GM21825 (cell line): ENCODE measurements around the gene TLE1.

Experiments
- ATAC-seq: cut with Tn5 transposase; IDR thresholded peaks from one replicate; pipeline ENCODE4 v1.9.1; 2021; ENCODE audit warnings: mild to moderate bottlenecking, moderate library complexity; ENCODE audit not compliant: unreplicated experiment

TLE1 gene

GRCh38 chr9:81557452-81558090 lies 131.8 kb downstream of the TLE1 start:
- no peak for ATAC-seq

- no peak for ATAC-seq
These were observed 132.4 kb downstream of the TLE1 start for GRCh38 chr9:81556923-81557322.

GRCh38 chr9:81552581-81552991 lies 136.8 kb downstream of the TLE1 start:
- ATAC-seq: no peak

GRCh38 chr9:81550207-81550583 lies 139.2 kb downstream of the TLE1 start:
- no peak for ATAC-seq

GRCh38 chr9:81549500-81550206 lies 139.7 kb downstream of the TLE1 start:
- ATAC-seq: no peak

GRCh38 chr9:81548911-81549310 lies 140.4 kb downstream of the TLE1 start:
- ATAC-seq: no peak

GRCh38 chr9:81546489-81546888 lies 142.9 kb downstream of the TLE1 start:
- ATAC-seq: no peak

GRCh38 chr9:81543695-81544094 lies 145.7 kb downstream of the TLE1 start:
- ATAC-seq: no peak

- no peak for ATAC-seq
These were observed 147.0 kb downstream of the TLE1 start for GRCh38 chr9:81542118-81542889.

- no peak for ATAC-seq
These were observed 149.1 kb downstream of the TLE1 start for GRCh38 chr9:81540142-81540710.

GRCh38 chr9:81539317-81539716 lies 150.0 kb downstream of the TLE1 start:
- ATAC-seq: no peak

- ATAC-seq: no peak
These were observed 150.5 kb downstream of the TLE1 start for GRCh38 chr9:81538890-81539289.

- ATAC-seq: no peak
These were observed 151.4 kb downstream of the TLE1 start for GRCh38 chr9:81537964-81538363.

GRCh38 chr9:81536242-81537025 lies 152.9 kb downstream of the TLE1 start:
- no peak for ATAC-seq

GRCh38 chr9:81535542-81536241 lies 153.7 kb downstream of the TLE1 start:
- ATAC-seq: no peak

GRCh38 chr9:81534138-81534875 lies 155.0 kb downstream of the TLE1 start:
- no peak for ATAC-seq
